K562 (cell line): ENCODE measurements around the gene C5orf24. TPM values are rescaled to one million over a fixed set of nuclear protein-coding genes. Genes with fewer than 3 reads are reported as not detected.

ENCODE experiments used
- KLF10 ChIP-seq: fragments of 250-450 bp; sonication (Bioruptor Pico); IDR thresholded peaks from 2 replicates; pipeline ENCODE4 v1.6.1; 2021; ENCODE audit warnings: matching md5 sums
- NFYB ChIP-seq: IDR thresholded peaks from 2 replicates; pipeline ENCODE4 v1.6.1; 2011; ENCODE audit warnings: mild to moderate bottlenecking, moderate library complexity; ENCODE audit not compliant: insufficient read length; ENCODE audit errors: extremely low read depth
- NR3C1 ChIP-seq: sonication (generic); formaldehyde crosslinking; IDR thresholded peaks from 2 replicates; pipeline ENCODE4 v1.8.1; 2022; ENCODE audit warnings: missing genetic modification reagents
- RBM25 ChIP-seq: fragments of 200-400 bp; formaldehyde crosslinking; IDR thresholded peaks from 2 replicates; pipeline ENCODE4 v1.6.1; 2018; ENCODE audit warnings: low read length, low read depth, moderate library complexity; ENCODE audit not compliant: severe bottlenecking
- SMAD4 ChIP-seq: fragments of 250-450 bp; sonication (Bioruptor Pico); conservative IDR thresholded peaks from 2 replicates; pipeline ENCODE4 v1.8.0; 2021; ENCODE audit warnings: inconsistent platforms, mild to moderate bottlenecking, moderate library complexity
- polyA plus RNA-seq, 8 experiments: library from polyadenylated mRNA; depleted of rRNA in 4 of 8; stranded (reverse) in 5 of 8; unstranded in 3 of 8; fragments of >200 nt; fragmentation: Nextera tagmentation in 2 of 8; fragmentation: Illumina TruSeq in 1 of 8; extraction: Ambion mirVana in 2 of 8; extraction: Trizol in 1 of 8; gene quantifications; 2 replicates each; pipeline versions ENCODE4 v1.2.1 to v1.2.3, GENCODE V29; 2011 to 2014; ENCODE audit warnings: inconsistent platforms in 1 of 8, missing spikeins in 1 of 8
- total RNA-seq, 7 experiments: library from RNA; depleted of rRNA in 6 of 7; stranded (reverse); fragments of >200 nt in 6 of 7; fragmentation: Illumina TruSeq in 2 of 7; extraction: Trizol in 2 of 7; gene quantifications; 2 replicates each; pipeline versions ENCODE4 v1.2.1 to v1.2.3, GENCODE V29; 2011 to 2021; ENCODE audit warnings: low replicate concordance in 1 of 7
- TF ChIP-seq, protein P1 (sequence below): sonication (generic); formaldehyde crosslinking; IDR thresholded peaks from 2 replicates; pipeline ENCODE4 v1.8.0; 2023; ENCODE audit warnings: missing genetic modification reagents, mild to moderate bottlenecking, borderline replicate concordance
- TF ChIP-seq, protein P2 (sequence below): IDR thresholded peaks from 2 replicates; pipeline ENCODE4 v1.6.1; 2011; ENCODE audit warnings: borderline replicate concordance, low read depth, mild to moderate bottlenecking, moderate library complexity, low read length; ENCODE audit not compliant: insufficient read depth, poor library complexity, severe bottlenecking
- TF ChIP-seq, protein P3 (sequence below), 2 experiments: fragments of 450-650 bp in 1 of 2; sonication (generic) in 1 of 2; formaldehyde crosslinking in 1 of 2; IDR thresholded peaks; 2 replicates each; pipeline versions ENCODE4 v1.7.1 to v1.9.0; 2016 to 2022; ENCODE audit warnings: inconsistent platforms in 1 of 2, mild to moderate bottlenecking in 1 of 2, missing genetic modification reagents in 1 of 2

Gene C5orf24
- total and polyA plus RNA-seq, 9 of the 15 experiments (the other 6 are each of a cell fraction or from before 2014, with no cell fraction given): 8.9 to 38.6 (median 28.4) TPM

DNA sequence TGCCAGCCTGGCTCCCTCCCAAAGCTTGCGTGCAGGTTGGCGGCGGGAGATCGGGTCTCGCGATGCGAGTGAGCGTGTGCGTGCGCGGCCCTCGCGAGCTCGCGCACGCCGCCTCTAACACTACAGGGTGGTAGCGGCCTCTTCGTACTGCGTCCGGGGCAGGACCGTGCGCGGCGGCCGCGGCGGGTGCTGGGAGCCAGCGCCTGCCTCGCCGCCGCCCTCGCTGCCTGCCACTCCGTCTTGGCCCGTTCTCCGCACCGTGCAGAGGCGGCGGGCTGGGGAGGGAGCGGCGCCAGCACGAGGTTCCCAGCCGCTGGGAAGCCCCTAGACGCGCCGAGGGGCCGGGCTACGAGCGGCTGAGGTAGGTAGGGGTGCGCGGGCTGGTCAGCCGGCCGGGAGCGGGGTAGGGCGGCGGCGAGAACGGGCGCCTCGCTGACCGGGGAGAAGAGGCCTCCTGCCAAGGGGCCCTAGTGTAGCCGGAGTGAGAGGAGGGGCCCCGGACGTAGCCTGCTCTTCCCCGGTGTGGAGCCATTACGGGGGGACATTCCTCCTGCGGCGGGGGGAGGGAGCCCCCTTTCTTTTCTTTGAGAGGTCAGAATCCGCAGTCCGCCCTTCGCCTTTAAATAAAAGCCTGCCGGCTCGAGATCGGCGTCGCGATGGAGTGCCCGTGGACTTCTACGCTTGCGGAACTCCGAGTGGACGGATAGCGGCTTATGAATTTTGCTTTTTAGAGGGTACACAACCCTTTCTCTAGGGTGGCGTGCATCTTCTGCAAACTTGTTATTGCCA lies at the start of gene C5orf24 (continued):
- TF ChIP-seq RBM25 (peak; percentile 98), KLF10 (CRISPR knock-in tag) (no peak), NFYB (no peak), SMAD4 (CRISPR knock-in tag) (peak; percentile 66; the same call in 1 of the 2 replicates), NR3C1 (peak; percentile 83; the same call in 1 of the 2 replicates)
- TF ChIP-seq, protein P1, sequence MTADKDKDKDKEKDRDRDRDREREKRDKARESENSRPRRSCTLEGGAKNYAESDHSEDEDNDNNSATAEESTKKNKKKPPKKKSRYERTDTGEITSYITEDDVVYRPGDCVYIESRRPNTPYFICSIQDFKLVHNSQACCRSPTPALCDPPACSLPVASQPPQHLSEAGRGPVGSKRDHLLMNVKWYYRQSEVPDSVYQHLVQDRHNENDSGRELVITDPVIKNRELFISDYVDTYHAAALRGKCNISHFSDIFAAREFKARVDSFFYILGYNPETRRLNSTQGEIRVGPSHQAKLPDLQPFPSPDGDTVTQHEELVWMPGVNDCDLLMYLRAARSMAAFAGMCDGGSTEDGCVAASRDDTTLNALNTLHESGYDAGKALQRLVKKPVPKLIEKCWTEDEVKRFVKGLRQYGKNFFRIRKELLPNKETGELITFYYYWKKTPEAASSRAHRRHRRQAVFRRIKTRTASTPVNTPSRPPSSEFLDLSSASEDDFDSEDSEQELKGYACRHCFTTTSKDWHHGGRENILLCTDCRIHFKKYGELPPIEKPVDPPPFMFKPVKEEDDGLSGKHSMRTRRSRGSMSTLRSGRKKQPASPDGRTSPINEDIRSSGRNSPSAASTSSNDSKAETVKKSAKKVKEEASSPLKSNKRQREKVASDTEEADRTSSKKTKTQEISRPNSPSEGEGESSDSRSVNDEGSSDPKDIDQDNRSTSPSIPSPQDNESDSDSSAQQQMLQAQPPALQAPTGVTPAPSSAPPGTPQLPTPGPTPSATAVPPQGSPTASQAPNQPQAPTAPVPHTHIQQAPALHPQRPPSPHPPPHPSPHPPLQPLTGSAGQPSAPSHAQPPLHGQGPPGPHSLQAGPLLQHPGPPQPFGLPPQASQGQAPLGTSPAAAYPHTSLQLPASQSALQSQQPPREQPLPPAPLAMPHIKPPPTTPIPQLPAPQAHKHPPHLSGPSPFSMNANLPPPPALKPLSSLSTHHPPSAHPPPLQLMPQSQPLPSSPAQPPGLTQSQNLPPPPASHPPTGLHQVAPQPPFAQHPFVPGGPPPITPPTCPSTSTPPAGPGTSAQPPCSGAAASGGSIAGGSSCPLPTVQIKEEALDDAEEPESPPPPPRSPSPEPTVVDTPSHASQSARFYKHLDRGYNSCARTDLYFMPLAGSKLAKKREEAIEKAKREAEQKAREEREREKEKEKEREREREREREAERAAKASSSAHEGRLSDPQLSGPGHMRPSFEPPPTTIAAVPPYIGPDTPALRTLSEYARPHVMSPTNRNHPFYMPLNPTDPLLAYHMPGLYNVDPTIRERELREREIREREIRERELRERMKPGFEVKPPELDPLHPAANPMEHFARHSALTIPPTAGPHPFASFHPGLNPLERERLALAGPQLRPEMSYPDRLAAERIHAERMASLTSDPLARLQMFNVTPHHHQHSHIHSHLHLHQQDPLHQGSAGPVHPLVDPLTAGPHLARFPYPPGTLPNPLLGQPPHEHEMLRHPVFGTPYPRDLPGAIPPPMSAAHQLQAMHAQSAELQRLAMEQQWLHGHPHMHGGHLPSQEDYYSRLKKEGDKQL: no peak
- TF ChIP-seq, protein P2, sequence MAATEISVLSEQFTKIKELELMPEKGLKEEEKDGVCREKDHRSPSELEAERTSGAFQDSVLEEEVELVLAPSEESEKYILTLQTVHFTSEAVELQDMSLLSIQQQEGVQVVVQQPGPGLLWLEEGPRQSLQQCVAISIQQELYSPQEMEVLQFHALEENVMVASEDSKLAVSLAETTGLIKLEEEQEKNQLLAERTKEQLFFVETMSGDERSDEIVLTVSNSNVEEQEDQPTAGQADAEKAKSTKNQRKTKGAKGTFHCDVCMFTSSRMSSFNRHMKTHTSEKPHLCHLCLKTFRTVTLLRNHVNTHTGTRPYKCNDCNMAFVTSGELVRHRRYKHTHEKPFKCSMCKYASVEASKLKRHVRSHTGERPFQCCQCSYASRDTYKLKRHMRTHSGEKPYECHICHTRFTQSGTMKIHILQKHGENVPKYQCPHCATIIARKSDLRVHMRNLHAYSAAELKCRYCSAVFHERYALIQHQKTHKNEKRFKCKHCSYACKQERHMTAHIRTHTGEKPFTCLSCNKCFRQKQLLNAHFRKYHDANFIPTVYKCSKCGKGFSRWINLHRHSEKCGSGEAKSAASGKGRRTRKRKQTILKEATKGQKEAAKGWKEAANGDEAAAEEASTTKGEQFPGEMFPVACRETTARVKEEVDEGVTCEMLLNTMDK: peak; percentile 10
- TF ChIP-seq, protein P3, sequence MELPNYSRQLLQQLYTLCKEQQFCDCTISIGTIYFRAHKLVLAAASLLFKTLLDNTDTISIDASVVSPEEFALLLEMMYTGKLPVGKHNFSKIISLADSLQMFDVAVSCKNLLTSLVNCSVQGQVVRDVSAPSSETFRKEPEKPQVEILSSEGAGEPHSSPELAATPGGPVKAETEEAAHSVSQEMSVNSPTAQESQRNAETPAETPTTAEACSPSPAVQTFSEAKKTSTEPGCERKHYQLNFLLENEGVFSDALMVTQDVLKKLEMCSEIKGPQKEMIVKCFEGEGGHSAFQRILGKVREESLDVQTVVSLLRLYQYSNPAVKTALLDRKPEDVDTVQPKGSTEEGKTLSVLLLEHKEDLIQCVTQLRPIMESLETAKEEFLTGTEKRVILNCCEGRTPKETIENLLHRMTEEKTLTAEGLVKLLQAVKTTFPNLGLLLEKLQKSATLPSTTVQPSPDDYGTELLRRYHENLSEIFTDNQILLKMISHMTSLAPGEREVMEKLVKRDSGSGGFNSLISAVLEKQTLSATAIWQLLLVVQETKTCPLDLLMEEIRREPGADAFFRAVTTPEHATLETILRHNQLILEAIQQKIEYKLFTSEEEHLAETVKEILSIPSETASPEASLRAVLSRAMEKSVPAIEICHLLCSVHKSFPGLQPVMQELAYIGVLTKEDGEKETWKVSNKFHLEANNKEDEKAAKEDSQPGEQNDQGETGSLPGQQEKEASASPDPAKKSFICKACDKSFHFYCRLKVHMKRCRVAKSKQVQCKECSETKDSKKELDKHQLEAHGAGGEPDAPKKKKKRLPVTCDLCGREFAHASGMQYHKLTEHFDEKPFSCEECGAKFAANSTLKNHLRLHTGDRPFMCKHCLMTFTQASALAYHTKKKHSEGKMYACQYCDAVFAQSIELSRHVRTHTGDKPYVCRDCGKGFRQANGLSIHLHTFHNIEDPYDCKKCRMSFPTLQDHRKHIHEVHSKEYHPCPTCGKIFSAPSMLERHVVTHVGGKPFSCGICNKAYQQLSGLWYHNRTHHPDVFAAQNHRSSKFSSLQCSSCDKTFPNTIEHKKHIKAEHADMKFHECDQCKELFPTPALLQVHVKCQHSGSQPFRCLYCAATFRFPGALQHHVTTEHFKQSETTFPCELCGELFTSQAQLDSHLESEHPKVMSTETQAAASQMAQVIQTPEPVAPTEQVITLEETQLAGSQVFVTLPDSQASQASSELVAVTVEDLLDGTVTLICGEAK (IDR thresholded peaks at IDR 0.05): no peak
- TF ChIP-seq, protein P3 (CRISPR knock-in tag; IDR thresholded peaks at IDR 0.05): no peak
